ENCODE measurements around the gene GMFB.
A peak's percentile ranks its signal among the peaks of the same experiment; 100 is the strongest.

GMFB gene

GRCh38 chr14:54509546-54510501 is 21.0 kb upstream of the GMFB start, which contains the start of gene CGRRF1 (continued):
- TF ChIP-seq, protein P1, sequence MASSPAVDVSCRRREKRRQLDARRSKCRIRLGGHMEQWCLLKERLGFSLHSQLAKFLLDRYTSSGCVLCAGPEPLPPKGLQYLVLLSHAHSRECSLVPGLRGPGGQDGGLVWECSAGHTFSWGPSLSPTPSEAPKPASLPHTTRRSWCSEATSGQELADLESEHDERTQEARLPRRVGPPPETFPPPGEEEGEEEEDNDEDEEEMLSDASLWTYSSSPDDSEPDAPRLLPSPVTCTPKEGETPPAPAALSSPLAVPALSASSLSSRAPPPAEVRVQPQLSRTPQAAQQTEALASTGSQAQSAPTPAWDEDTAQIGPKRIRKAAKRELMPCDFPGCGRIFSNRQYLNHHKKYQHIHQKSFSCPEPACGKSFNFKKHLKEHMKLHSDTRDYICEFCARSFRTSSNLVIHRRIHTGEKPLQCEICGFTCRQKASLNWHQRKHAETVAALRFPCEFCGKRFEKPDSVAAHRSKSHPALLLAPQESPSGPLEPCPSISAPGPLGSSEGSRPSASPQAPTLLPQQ (tag by site-specific recombination; IDR thresholded peaks at IDR 0.05): peak; percentile 52; the same call in 1 of the 2 replicates
- no peak for TF ChIP-seq ZNF514 (tag by site-specific recombination; IDR thresholded peaks at IDR 0.05)
- no peak for TF ChIP-seq ZBTB1 (tag by site-specific recombination; IDR thresholded peaks at IDR 0.05)
- peak; percentile 50 for TF ChIP-seq ZNF629 (tag by site-specific recombination; IDR thresholded peaks at IDR 0.05)
- TF ChIP-seq GLIS2 (tag by site-specific recombination; IDR thresholded peaks at IDR 0.05): peak; percentile 87
- no peak for TF ChIP-seq BCL6B (tag by site-specific recombination; IDR thresholded peaks at IDR 0.05)
- TF ChIP-seq ZFP3 (tag by site-specific recombination; IDR thresholded peaks at IDR 0.05; ENCODE audit: low read depth): no peak
- 0 out of 2 replicates have a peak, but pooled peaks have one; percentile 12 for TF ChIP-seq KLF1 (tag by site-specific recombination; IDR thresholded peaks at IDR 0.05)
- TF ChIP-seq, protein P2, sequence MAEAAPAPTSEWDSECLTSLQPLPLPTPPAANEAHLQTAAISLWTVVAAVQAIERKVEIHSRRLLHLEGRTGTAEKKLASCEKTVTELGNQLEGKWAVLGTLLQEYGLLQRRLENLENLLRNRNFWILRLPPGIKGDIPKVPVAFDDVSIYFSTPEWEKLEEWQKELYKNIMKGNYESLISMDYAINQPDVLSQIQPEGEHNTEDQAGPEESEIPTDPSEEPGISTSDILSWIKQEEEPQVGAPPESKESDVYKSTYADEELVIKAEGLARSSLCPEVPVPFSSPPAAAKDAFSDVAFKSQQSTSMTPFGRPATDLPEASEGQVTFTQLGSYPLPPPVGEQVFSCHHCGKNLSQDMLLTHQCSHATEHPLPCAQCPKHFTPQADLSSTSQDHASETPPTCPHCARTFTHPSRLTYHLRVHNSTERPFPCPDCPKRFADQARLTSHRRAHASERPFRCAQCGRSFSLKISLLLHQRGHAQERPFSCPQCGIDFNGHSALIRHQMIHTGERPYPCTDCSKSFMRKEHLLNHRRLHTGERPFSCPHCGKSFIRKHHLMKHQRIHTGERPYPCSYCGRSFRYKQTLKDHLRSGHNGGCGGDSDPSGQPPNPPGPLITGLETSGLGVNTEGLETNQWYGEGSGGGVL (tag by site-specific recombination; IDR thresholded peaks at IDR 0.05): no peak
- TF ChIP-seq ZBTB11 (tag by site-specific recombination; conservative IDR thresholded peaks at IDR 0.05; ENCODE audit: low read depth): 0 out of 2 replicates have a peak, but pooled peaks have one; percentile 11
- peak; percentile 51; the same call in 1 of the 2 replicates for TF ChIP-seq ZBTB20 (tag by site-specific recombination; IDR thresholded peaks at IDR 0.05)
- TF ChIP-seq ZBTB6 (tag by site-specific recombination; IDR thresholded peaks at IDR 0.05): 0 out of 2 replicates have a peak, but pooled peaks have one; percentile 28
- TF ChIP-seq ZNF362 (tag by site-specific recombination; IDR thresholded peaks at IDR 0.05): no peak
- no peak for TF ChIP-seq MYNN (tag by site-specific recombination; IDR thresholded peaks at IDR 0.05; ENCODE audit: borderline replicate concordance)
- no peak for TF ChIP-seq ZNF114 (tag by site-specific recombination; IDR thresholded peaks at IDR 0.05)
